Nephron (organoid): ENCODE results near the gene SET.

Source experiments
- H3K27ac Mint-ChIP-seq, 3 experiments: 2 replicates each; pipeline ENCODE4 v1.8.0; 2020; ENCODE audit warnings: mixed read lengths in 3 of 3, mild to moderate bottlenecking in 2 of 3, moderate library complexity in 1 of 3
- H3K27me3 Mint-ChIP-seq: 2 replicates; pipeline ENCODE4 v1.8.0; 2021; ENCODE audit warnings: low read depth, mild to moderate bottlenecking, moderate library complexity, mixed read lengths
- H3K36me3 Mint-ChIP-seq: 2 replicates; pipeline ENCODE4 v1.8.0; 2020; ENCODE audit warnings: low read depth, mixed read lengths
- H3K4me1 Mint-ChIP-seq: 2 replicates; pipeline ENCODE4 v1.8.0; 2020; ENCODE audit warnings: mixed read lengths
- H3K4me3 Mint-ChIP-seq, 3 experiments: 2 replicates each; pipeline ENCODE4 v1.8.0; 2020; ENCODE audit warnings: mild to moderate bottlenecking in 3 of 3, mixed read lengths in 3 of 3, moderate library complexity in 2 of 3
- H3K9me3 Mint-ChIP-seq: 2 replicates; pipeline ENCODE4 v1.8.0; 2020; ENCODE audit warnings: mixed read lengths
- CTCF ChIP-seq, 3 experiments: fragments of 200-600 bp; sonication (generic); IDR thresholded peaks; one replicate each; pipeline ENCODE4 v1.5.0; 2021; ENCODE audit warnings: antibody characterized with exemption in 3 of 3; ENCODE audit not compliant: unreplicated experiment in 3 of 3

The SET gene

DNA sequence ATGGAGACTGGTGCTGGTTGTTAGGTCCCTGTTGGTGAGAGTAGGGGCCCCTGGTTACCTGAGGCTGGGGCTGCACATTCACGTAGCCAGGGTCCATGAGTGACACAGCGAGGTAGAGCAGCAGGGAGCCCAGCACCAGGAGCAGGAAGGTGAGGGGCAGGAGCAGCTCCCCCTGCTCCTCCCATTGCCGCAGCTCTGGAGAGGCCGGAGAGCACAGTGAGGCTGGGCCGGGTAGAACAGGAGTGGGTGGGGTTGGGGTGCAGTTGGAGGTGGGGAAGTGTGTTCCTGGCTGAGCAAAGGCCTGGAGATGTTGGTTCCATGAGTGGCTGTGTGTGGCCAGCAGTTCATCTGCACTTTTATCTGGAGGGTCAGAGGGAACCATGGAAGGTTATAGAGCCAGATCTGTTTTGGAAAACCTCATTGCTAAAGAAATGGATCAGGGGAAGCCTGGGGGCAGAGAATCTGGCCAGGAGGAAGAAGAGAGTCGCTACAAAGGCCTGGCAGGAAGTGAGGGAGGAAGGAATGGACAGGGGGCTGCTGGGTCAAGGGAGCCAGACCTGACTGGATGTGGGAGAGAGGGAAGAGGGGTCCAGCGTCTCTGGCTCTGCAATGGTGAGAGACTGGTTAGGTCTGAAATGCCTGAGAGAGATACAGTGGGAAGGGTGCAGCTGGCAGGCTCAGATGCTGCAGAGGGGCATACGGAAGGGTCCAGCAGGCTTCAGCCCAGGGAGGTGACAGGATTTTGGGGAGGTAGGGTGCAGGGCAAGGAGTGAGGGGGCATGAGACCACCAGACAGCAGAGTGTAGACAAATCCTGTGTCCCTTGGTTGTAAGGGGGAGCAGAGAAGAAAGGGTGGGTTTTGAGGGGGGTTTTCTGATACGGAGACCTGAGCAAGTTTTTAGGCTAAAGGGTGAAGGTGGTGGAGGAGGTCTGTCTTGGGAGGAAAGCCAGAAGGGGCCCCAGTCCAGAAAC lies 33.6 kb downstream of the SET start:
- Mint-ChIP-seq H3K36me3 (no peaks in the 10 kb centered on the region), H3K9me3 (no peaks in the 10 kb centered on the region), H3K27ac (peak overlapping the region; percentile 19 to 23 (median 23)), H3K4me3 (peak overlapping the region; percentile 79 to 93 (median 87)), H3K27me3 (peaks cover 4% of the 10 kb centered on the region), H3K4me1 (peaks cover 21% of the 10 kb centered on the region)
- no peak for TF ChIP-seq CTCF (IDR thresholded peaks at IDR 0.05; ENCODE audit: unreplicated experiment in 3 of 3)

DNA sequence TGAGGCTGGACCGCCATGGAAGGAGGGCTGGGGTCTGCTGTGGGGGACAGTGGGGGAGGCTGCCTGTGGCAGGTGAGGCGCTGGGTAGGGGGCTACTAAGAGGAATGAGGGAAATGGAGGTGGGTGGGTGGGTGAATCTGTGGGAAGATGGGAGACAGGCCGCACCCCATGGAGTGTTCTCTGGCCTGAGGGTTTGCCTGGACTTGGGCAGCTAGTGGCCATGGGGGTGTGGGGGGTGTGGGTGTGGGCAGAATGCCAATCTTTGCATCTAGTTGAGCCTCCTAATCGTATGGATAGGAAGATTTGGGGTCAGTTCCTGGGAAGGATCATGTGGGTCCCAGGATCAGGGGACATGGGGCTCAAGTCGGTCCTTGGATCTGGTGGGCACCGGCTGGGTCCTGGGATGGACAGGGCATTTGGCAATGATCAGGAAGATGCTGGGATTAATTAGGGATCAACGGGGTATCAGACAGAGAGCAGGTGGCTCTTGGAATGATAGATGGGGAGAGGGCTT lies 34.4 kb downstream of the SET start:
- no peaks in the 10 kb centered on the region for H3K36me3 Mint-ChIP-seq
- TF ChIP-seq CTCF (IDR thresholded peaks at IDR 0.05; ENCODE audit: unreplicated experiment in 3 of 3): no peak
- H3K9me3 Mint-ChIP-seq: no peaks in the 10 kb centered on the region
- peak overlapping the region in 1 of 3 experiments; percentile 23 for H3K27ac Mint-ChIP-seq
- H3K4me3 Mint-ChIP-seq: peak overlapping the region; percentile 87 to 93 (median 90)
- H3K27me3 Mint-ChIP-seq: peaks cover 4% of the 10 kb centered on the region
- peaks cover 21% of the 10 kb centered on the region for H3K4me1 Mint-ChIP-seq

GRCh38 chr9:128723866-128724743 lies 35.1 kb downstream of the SET start, which contains the start of gene ZDHHC12:
TSS of gene ZDHHC12 (minus strand) at chr9:128724127. CDS start at chr9:128724093, 34 bp downstream.
- H3K27me3 Mint-ChIP-seq: peaks cover 4% of the 10 kb centered on the region
- H3K36me3 Mint-ChIP-seq: no peaks in the 10 kb centered on the region
- peak within 1 kb of the TSS; percentile 19 to 33 (median 25) for H3K27ac Mint-ChIP-seq
- H3K9me3 Mint-ChIP-seq: no peaks in the 10 kb centered on the region
- no peak for TF ChIP-seq CTCF (IDR thresholded peaks at IDR 0.05; ENCODE audit: unreplicated experiment in 3 of 3)
- peak within 1 kb of the TSS; percentile 87 to 93 (median 90) for H3K4me3 Mint-ChIP-seq
- peaks cover 21% of the 10 kb centered on the region for H3K4me1 Mint-ChIP-seq

DNA sequence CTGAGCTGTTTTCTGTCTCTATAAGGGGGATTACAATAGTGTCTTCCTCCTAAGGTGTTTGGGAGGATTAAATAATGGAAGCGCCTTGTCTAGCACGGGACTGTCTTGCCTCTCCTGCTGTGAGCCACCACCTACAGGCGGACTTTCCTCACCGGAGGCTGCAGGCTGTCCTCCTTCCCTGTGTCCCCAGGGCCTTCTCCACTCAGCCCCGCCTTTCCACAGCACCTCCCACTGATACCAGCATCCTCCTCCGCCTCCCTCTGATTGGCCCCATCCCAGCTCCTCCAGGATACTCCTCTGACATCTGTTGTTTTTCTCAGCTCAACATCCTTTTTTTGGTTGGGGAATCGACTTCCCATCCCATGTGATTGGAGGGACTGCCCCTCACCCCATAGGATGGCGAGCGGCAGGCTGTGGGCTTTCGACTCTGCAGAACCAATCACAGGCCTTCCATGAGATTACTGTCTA lies 35.8 kb downstream of the SET start:
- peaks cover 4% of the 10 kb centered on the region for H3K27me3 Mint-ChIP-seq
- TF ChIP-seq CTCF (IDR thresholded peaks at IDR 0.05; ENCODE audit: unreplicated experiment in 3 of 3): no peak
- peak overlapping the region; percentile 79 to 87 (median 83) for H3K4me3 Mint-ChIP-seq
- peaks cover 21% of the 10 kb centered on the region for H3K4me1 Mint-ChIP-seq
- peak overlapping the region in 2 of 3 experiments; percentile 25 to 33 for H3K27ac Mint-ChIP-seq
- no peaks in the 10 kb centered on the region for H3K36me3 Mint-ChIP-seq
- H3K9me3 Mint-ChIP-seq: no peaks in the 10 kb centered on the region

- Mint-ChIP-seq H3K36me3 (peaks cover 3% of the 10 kb centered on the region), H3K27me3 (no peaks in the 10 kb centered on the region), H3K4me3 (no peak overlapping the region), H3K4me1 (peaks cover 17% of the 10 kb centered on the region), H3K27ac (no peak overlapping the region), H3K9me3 (no peaks in the 10 kb centered on the region)
- no peak for TF ChIP-seq CTCF (IDR thresholded peaks at IDR 0.05; ENCODE audit: unreplicated experiment in 3 of 3)
These were observed 38.7 kb downstream of the SET start for GRCh38 chr9:128727640-128728248.
